HK-2 (cell line): ENCODE results near the gene FADS2.

ENCODE experiments used
- DNase-seq: peaks from one replicate; pipeline ENCODE4 v3.0.0-alpha.2; 2018; ENCODE audit not compliant: unreplicated experiment

Gene FADS2

DNA sequence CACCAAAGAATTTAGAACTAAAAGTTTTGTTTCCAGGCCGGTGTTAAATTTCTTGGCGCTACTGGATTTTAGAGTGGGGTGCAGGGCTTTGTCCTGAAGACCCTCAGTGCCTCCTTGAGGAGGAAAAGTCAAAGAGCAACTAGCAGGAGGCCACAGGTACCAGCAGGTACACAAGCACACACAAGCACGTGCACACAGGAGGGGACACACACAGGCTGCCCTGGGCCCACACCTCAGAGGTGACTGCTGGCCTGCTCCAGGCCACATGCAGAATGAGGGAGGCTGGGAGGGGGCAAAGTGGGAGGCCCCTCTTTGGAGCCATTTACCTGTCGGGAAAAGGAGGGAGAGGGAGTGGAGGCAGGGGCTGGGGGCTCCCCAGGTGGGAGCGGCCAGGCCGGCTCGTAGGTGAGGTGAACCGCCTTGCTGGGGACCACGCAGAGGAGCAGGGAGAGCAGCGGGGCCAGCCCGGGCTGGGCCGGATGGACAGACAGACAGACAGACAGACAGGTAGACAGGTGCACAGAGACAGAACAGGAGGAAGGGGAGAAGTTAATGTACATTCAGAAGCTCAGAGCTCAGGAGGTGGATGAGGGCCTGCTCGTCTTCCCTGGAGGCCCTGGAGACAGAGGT lies 77.1 kb downstream of the FADS2 start:
- DNase-seq: no peak

DNA sequence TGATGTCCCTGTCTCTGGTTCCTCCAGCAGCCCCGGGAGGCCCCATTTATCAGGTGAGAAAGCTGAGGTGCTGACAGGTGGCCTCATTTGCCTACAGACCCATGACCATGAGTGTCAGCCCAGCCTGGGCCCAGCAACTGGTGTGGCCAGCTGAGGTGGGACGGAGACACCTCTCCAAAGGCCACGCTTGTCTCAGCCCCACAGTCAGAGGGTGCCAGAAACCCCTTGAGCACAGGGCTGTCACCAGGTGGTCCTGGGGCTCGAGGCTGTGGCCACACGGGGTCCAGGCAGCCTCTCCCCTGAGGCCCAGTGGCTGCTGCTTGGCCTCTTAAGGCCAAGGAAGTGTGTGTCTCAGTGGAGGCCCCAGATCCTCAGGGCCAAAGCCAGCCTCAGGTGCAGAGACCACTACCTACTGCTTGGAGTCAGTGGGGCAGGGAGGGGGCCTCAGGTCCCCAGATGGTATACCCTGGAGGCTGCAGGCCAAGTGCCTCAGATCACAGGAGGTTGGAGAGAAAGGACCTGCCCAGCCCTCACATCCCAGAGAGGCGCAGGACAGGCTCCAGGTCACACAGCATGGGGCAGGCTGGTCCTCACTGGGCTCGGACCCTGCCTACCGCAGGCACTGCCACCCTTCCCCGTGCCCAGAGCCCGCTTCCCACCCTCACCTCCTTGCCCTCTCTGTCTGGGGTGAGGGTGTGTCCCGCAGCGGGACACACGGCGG lies 77.9 kb downstream of the FADS2 start:
- DNase-seq: no peak

DNA sequence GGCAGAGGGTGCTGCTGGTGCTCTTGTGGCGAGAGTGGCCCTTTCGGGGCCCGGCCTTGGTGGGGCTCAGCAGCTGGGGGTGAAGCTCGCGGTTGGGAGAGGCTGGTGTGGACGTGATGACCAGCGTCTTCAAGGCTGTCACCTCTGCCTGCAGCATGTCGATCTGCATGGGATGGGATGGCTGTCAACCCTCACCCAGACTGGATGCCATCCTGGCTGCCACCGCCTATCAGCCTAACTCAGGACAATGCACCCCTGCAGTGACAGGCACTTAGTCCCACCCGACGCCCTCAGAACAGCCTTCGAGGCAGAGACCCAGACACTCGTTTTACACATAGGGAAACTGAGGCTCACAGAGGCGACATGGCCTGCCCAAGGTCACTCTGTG lies 78.4 kb downstream of the FADS2 start:
- no peak for DNase-seq

DNA sequence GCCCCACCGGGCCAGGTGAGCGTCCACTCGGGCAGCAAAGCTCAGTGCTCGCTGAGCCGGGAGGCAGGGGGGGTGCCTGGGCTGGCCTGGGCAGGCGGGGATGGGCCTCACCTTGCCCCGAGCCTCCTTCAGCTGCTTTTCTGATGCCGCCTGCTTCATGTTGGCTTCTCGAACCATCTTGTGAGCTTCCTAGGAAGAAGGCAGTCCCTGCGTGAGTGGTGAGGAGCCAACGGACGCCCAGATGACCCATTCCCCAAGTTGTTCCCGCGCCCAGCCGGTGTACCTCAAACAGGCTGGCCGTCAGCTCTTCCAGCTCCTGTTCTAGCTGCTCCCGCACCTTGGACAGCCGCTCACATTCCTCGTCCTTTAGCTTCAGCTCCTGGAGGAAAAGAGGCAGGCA lies 79.2 kb downstream of the FADS2 start:
- no peak for DNase-seq

DNA sequence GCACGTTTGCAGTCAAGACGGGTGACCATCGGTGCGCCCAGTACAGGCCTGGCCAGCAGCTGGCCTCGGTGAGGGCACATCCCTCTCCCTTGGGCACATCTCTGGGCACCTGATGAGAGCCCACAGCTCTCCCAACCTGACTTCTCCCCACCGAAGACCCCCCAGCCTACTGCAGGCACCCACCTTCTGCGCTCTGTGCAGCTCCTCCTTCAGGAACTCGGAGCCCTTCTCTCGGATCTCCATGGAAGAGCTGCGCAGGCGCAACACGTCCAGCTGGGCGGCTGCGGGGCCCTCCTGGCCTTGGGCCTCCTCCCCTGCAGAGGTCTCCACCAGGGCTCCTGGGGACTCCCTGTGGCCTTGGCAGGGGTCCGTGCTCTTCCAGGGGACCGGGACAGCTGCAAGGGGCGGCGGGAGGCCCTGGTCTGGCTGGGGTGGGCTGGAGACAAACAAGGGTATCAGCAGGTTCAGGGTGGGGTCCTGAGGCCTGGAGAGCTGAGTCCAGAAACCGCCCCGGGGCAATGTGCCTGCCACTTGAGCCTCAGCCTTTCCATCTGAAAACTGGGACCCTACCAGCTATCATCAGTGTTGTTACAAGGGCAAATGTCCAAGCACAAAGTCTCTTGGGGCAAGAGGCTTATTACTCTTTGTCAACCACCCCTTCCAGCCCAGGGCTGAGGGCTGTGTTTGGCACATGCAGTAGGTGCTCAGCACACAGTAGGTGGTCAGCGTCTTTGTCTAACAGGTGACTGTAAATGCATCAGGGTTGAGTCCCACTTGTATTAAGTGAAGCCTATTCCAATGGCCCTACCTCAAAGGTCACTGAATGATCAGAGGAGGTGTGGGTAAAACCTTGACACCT lies 80.0 kb downstream of the FADS2 start:
- DNase-seq: no peak

DNA sequence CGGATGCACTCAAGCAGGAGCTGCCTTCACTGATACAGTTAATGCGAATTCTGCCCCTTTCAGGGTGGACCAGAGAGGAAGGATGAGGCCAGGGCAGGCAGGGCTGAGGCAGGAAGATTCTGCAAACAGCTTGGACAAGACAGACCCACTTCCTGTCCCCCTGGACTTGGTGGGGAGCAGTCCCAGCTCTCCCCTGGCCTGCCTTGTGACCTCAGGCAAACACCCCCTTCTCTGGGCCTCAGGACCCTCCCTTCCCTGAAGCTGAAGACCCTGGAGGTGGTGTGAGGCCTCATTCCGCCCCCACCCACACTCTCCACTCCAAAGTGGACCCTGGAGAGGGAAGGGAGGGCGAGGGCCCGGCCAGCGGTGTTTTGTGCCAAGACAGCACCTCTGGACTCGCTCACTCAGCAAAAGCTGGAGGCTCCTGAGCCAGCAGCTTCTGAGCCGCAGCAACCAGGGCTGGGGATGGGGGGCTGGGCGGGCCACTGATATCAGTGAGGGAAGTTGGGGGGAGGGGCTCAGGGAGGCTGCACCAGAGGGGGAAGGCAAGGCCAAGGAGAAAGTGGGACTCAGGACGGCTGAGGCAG lies 80.7 kb downstream of the FADS2 start:
- DNase-seq: no peak

DNA sequence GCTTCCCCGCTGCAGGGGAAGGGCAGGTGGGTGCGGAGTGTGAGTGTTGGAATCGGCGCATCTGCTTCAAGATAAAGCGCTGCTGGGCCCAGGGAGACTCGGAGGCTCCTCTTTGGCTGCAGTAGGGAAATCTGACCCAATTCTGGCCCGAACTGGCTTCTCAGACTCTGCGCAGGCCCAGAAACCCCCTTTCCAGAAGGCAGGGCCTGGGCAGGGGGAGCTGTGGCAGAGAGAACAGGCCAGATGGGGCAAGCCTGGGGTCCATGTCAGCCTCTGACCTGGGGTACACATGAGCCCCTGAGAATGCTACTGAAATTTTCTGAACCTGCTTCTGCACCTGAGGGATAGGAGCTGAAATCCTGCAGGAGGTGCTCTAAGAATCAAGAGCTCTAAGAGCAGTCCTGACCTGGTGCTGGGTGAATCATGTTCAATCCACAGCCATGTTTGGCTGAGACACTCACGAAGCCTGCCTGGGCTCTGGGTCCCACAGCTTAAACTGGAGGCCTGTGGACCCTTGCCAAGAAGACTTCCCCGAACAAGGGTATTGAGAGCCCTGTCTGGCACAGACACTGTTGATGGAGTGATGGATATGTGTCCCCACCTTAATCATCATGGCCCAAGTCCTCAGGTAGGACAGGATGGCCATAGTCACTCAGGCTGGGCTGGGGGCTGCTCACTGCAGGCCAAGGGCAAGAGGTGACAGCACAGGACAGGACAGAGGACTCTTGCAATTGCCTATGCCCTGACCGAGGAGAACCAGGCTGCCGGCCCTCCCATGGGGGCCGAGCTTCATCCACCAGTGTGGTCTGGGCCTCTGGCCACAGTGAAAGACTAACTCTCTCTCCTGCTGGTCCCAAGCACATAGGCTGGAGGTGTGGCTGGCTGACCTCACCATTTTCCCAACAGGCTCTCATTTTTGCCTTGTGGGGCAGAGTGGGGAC lies 82.4 kb downstream of the FADS2 start:
- DNase-seq: no peak

DNA sequence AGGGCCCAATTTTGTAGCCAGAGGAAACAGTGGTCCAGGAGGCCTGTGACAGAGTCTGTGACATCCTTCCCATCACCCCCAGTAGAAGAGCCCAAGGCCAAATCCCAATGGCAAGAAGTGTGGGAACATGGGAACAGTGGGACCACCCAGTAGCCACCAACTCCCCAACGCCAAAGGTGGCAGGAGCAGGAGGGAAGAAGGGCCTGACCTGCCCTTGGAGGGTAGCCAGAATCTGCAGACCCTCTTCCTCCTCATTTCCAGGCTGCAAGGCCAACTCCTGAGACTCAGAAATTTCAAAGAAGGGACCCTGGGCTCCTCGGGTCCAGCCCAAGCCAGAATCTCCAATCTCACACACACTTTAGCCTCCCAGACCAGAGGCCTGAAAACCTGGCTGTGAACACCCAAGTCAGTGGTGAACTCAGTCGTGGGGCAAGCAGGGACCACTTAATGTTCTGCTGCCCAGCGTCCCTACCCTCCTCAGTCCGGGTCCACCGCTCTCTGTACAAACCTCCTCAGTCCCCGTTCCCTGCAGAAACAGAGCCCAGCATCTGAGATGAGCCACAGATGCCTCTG lies 83.1 kb downstream of the FADS2 start:
- no peak for DNase-seq

DNA sequence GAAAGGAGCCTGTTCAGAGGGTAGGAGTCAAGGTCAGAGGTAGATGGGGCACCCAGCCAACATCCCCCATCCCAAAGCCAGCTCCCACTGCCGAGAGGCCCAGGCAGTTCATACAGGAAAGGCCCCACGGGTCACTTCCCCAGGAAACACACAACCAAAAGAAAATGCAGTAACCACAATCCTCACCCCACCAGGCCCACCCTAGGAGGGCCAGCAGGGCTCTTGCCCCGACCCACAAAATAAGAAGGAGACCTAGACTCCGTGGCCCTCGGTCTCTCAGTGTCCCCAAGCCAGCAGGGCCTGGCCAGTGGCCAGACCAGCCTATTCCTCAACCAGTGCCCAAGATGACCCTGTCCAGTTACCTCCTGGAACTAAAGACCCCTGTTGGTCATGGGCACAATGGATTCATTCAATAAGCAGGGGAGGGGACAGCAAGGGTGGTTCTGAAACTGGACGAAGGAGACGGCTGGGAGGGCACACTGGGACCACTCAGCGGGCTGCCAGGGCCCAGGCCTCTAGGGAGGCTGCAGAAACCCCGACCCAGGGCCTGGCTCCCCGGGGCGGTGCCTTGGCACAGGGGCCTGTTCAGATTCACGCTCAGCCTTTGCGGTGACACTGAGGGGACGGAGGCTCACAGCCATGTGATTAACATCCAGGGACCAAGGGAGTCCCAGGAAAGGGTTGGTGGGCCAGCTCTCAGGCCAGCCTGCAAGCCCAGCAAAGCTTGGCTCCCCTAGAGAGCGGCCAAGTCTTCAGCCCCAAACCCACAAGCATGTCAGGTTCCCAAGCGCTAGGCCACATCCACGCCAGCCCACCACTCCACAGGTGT lies 83.8 kb downstream of the FADS2 start:
- DNase-seq: no peak

DNA sequence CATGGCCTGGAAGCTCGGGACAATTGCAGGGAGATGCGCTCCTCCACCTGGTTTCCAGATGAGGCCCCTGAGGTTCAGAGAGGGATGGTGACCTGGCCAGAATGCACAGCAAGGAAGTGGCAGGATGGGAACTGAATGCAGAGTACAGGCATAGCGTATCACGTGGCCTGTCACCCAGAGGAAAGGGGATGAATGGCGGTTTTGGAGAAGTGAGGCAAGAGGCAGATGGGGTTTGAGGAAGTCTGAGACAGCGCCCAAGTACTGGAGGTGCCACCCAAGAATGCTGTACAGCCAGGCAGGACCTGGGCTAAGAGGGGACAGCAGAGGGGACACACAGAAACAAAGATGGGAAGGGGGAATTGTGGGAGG lies 84.4 kb downstream of the FADS2 start:
- no peak for DNase-seq

DNA sequence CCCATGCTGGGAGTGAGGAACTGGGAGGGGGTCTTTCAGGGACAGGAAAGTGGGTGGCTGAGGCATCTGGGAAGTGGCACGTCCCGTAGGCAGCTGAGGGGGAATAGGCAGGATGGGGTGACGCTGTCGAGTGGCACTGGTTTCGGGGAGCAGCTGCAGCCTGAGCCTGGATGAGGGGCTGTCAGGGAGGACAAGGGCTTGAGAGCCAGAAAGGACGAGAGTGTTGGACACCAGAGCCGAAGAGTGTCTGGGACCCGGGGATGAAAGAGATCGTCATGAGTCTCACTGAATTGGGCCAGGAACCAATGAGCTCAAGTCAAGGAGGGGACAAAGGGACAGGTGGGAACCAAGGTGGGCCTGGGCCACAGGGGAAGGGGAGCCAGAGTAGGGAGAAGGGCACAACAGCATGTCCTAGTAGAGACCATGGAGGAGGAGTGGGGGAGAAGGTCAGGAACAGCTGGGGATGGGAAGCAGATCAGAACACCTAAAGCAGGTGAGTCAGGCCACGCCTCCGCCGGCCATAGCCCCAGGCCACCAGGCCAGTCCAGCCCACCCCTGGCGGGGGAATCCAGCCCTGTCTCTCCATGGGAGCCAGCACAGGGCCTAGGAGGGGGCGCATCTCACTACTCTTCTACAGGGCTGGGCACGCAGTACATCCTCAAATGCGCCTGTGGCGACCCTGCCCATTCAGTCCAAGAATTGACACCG lies 85.0 kb downstream of the FADS2 start:
- no peak for DNase-seq

DNA sequence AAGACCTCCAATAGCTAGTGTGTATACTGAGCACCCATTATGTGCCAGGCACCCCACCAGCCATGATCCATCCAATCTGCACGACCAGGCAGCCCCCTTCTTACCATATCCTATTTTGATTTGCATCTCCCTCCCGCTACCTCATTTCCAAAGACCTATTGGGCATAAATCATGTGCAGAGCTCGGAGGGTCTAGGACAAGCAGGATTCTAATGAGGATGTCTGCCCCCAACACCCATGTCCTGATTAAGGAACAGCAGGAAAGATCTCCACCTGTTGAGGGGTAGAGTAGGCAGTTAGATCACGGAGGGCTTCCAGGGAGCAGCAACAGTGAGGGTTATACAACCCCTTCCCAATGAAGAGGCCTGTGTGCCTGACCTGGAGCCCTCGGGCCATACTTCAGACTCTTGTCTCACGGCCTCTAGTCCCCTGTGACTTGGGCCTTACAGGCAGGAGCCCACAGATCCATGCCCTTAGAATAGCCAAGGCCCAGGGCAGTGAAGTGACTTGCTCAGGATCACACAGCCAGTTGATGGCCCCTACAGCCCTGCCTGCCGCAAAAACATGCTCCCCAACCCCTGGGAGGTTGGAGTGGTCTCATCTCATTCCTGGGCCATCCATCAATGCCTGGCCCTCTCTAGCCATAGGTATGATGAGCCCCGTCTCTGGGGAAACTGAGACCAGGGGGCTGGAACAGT lies 85.7 kb downstream of the FADS2 start:
- DNase-seq: no peak

DNA sequence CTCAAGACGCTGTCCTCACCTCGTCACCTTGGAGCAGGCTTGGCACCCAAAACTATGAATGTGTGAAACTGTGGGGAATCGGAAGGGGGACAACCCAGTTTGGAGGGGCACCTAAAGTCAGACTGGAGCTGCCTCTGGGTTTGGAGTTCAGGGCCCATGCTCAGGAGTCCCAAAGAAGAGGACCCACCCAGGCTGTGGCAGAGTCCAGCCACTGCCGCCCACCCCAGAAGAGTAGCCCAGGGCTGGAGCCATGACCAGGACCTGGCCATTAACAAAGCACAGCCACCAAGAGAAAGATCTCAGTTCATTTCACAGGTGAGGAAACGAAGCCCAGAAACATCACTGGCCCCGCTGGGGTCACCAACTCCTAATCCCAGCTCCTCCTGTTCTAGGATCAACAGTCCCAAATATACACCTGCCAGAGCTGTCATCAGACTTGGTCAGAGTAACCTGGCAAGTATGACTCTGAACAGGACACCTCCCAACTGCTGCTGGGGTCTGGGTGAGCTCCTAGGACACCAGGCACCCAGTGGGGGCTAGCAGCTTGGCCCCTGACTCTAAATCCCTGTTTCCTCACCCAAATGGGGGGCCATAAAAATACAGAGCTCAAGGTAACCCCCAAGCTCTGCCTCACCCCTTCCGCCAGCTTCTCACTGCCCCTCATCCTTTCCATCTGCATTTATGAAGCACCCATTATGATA lies 86.5 kb downstream of the FADS2 start:
- DNase-seq: no peak

DNA sequence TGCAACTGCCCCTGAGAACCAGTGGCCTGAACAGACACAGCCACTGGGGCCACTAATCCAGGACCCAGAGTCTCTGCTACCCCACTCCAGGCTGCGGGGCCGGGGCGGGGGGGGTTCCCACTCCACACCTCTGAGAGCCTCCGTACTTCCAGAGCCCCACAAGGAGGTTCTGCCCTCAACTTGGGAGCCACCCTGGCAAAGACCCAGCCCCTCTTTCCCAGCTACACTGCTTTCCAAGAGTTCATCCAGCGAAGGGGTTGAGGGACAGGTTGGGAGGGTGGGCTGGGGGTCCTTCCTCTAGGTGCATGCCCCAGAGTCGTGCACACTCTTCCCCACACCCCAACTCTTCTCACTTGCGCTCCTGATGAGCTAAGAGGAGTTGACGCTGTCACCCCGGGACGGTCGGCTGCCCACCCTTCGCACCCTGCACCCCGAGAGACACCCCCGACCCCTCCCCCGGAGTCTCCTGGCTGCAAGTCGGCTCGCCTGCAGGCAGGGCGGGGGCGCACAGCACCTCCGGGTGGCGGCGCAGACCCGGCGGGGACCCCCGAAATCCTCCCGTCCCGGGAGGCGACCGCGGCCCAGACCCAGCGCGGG lies 88.7 kb downstream of the FADS2 start:
- DNase-seq: no peak
